GM19372 (cell line): Measurements from ENCODE around the gene CPEB3.
A peak's percentile ranks its signal among the peaks of the same experiment; 100 is the strongest.
"Not testable (repeated sequence)": the region's sequence is repeated elsewhere in the genome, so short reads cannot be mapped to it uniquely, and the experiment has no call there.

Experiments
- ATAC-seq: cut with Tn5 transposase; IDR thresholded peaks from one replicate; pipeline ENCODE4 v1.9.1; 2021; ENCODE audit warnings: mild to moderate bottlenecking, low read depth, moderate library complexity; ENCODE audit not compliant: unreplicated experiment

CPEB3 gene

DNA sequence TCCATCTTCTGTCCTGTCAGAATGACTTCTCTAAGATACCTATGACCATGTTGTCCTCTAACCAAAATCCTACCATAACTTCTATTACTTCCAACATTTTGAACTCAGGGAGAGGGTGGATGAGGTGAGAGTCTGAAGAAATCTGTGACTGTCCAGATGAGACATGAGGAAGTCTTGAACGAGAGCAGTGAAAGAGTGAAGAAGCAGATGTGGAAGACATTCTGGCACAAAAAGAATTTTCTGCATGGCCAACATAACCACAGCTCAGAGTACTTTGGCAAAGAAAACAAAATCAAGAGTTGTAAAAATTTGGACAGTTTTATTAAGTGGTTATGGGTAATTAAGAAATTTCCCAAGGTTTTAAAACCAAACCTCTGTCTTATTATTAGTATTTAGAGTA lies 141.6 kb downstream of the CPEB3 start:
- no peak for ATAC-seq

DNA sequence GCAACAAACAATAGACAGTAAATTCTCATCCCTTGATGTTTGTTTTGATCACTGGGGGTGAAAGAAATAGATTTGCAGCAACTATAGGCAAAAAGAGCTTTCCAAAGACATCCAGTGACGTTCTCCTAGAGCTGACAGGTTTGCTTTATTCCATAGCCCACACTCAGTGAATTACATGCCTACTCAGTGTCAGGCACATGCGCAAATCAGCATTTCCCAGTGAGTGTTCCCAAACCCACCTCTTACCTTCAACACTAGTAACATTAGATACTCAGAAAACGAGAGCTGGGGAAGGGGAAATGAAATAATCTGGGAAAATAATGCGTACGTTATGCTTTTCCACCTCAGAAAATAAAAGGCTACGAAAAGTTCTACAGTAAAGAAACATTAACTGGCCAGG lies 144.1 kb downstream of the CPEB3 start:
- no peak for ATAC-seq

DNA sequence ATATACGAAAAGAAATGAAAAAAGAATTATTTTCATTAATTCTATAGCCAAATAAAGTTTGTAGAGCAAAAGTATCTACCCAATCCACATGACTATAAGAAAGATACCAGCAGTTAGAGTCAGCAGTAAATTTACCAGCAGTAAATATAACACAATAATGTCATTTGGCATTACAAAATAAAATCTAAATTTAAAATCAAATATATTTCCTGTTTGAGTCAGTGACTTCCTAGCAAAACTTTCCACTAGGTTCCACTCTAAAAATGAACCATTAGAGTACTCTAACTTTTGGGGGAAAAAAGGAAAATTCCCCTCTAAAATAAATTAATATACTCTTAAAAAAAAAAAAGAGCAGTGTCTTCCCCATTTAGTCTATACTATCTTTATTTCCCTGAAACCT lies 144.8 kb downstream of the CPEB3 start:
- no peak for ATAC-seq

DNA sequence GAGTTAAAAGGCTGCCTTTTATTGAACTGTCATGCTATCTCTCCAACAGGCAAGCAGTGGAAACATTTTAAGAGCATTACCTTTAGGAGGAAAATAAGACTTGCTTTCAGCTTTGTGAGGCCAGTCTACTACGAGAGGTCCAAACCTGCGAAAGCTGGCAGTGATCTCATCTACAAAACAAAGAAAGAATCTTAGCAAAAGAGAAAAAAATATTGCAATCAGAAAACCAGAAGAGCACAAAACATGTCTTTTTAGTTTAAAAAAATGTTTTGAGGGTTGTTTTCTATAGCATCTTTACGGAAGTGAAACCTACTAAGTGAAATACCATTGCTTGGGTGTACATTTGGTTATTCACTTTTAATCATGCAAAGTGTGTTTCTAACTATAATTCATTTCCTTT lies 147.9 kb downstream of the CPEB3 start:
- ATAC-seq: peak; percentile 51

DNA sequence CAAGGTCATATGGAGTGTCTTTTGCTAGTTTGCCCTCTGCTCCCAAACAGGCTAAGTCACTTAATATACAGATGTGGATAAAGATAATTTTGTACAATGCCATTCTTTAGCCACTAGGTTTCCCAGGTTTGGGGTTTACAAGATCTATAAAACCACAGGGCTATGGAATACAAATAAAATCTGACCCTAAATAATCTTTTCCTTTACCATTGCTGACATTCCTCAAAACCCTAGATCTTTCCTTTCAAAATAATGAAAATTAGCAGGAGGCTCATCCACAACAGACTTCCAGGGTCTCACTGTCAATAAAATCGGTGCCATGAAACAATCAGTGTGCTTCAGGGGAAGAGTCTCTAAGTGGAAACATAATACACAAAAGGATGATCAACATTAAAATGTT lies 148.4 kb downstream of the CPEB3 start:
- no peak for ATAC-seq

DNA sequence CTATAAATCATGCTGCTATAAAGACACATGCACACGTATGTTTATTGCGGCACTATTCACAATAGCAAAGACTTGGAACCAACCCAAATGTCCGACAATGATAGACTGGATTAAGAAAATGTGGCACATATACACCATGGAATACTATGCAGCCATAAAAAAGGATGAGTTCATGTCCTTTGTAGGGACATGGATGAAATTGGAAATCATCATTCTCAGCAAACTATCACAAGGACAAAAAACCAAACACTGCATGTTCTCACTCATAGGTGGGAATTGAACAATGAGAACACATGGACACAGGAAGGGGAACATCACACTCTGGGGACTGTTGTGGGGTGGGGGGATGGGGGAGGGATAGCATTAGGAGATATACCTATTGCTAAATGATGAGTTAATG lies 149.7 kb downstream of the CPEB3 start:
- not testable (repeated sequence) for ATAC-seq

DNA sequence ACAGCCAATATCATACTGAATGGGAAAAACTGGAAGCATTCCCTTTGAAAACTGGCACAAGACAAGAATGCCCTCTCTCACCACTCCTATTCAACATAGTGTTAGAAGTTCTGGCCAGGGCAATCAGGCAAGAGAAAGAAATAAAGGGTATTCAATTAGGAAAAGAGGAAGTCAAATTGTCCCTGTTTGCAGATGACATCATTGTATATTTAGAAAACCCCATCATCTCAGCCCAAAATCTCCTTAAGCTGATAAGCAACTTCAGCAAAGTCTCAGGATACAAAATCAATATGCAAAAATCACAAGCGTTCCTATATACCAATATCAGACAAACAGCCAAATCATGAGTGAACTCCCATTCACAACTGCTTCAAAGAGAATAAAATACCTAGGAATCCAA lies 156.8 kb downstream of the CPEB3 start:
- ATAC-seq: not testable (repeated sequence)

DNA sequence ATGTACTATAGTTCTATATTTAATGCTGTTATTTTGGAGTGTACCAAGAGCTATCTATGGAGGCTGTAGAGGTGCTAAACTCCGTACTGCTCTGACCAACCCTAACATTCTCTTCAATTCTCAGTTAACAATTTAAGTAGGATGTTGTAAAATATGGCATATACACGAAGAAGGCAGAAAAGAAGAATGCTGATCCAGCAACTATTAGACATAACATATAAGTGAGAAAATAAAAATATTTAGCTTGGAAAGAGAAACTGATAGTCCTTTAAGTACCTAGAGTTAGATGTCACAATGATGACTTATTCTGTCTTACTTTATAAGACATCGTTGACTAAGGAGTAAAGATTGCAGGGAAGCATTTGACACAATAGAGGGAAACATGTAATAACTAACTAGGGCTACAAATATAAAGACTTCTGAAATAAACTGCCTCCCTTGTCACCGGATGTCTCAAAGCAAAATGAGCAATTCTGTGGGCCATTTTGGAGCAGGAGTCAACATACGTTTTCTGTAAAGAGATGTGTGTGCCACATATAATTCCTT lies 159.5 kb downstream of the CPEB3 start:
- no peak for ATAC-seq

DNA sequence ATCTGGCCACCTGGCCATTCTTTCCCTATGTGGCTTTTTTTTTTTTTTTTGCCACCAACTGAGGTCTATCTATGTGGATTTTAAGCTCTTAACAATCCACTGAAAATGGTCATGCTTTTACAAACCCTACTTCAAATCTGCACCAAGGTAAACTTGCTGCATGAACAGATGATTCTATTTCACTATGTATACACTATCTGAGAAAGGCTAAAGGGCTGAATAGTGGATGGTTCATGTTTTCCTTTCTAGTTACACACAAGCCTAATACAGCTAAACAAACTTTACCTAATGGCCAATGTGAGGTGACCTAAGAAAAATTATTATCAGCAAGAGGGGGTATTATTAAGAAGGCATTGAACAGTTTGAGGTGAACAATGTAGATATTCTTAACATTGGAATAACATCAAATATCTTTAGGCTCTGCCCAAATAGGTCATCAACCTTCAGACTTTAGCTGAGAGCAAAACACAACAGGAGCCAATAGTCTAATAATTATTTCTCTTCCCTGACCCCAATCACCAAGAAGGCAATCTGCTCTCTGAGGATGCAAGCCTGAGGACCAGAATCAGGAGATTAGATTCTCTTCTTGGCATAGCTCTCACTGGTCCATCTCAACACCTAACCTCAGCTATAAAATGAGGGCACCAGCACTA lies 160.1 kb downstream of the CPEB3 start:
- no peak for ATAC-seq

DNA sequence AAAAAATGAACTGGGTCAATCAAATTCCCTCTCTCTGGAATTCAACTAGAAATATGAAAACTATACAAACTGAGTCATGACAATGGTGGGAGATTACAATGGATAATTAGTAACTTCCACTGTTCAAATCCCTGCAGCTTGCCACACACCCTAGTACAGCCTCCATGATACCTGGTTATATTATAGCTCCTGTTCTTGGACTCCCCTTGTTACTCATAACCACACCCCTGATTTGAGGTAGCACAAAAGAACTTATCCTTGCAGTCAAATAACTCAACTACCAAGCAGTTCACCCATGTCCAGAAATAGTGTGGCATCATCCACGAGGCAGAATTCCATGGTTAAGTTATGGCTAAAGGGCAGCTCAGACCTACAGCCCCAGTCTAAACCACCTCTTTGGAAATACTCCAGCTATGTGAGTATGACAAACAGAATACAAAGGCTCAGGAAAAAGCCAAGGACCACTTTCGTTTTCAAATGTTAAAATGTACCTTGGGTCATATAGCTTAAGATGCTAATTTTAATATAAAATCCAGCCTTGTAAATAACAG lies 164.7 kb downstream of the CPEB3 start:
- ATAC-seq: no peak

DNA sequence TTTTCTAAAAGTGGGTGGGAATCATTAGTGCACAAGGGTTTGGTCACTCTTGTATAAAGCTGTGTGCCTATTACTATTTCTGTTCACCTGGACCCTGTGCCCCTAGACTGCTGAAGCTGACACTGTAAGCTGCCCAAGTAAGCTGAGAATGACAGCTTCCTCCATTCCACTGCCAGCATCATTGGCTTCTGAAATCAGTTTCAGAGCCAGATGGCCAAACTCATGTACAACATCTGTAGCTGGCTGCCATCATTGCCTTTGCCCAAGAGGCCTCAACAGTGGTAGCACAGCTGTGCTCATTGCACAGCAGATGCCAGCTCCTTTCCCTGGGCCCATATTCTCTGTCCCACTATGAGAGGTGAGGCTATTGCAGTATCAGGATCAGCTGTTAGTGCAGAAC lies 165.7 kb downstream of the CPEB3 start:
- ATAC-seq: no peak

DNA sequence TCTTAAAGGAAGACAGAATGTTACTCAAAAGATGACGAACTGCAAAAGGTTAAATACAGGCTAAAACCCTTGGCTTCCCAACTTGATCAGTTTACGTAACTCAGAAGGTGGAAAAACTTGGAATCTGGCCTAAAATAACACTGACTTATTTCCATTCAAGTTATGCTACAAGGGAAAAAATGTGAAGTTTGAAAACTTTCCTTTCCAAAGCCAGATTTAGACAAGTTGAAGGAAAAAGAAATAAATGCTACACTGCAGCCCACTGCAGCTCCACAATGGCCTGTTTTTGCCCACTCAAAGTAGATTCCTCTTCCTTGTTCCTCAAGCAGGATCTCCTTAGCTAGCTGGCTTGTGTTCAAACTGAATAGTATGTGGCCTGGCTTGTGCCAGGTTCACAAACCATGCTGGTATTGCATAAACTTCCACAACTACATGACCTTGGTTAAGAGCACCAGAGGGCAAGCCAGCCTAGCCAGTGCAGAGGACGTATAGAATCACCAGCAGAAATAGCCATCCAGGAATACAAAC lies 166.2 kb downstream of the CPEB3 start:
- no peak for ATAC-seq

DNA sequence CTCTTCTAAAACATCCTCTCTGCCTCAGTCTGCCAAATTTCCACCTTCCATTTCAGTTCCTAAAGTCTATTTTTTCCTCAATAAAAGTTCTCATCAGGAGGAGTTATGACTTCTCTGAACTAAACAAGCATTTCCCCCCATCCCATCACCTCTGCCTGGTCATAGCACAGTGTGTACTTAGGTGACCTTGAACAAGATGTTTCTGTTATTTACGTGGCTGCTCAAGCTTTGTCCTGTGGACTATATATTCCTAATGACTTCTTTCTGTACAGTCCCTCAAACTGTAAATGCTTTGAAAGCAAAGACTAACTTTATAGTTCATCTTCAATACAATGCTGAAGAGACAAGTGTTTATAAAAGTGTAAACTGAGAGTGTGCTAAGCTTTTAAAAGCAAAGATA lies 166.9 kb downstream of the CPEB3 start:
- no peak for ATAC-seq

DNA sequence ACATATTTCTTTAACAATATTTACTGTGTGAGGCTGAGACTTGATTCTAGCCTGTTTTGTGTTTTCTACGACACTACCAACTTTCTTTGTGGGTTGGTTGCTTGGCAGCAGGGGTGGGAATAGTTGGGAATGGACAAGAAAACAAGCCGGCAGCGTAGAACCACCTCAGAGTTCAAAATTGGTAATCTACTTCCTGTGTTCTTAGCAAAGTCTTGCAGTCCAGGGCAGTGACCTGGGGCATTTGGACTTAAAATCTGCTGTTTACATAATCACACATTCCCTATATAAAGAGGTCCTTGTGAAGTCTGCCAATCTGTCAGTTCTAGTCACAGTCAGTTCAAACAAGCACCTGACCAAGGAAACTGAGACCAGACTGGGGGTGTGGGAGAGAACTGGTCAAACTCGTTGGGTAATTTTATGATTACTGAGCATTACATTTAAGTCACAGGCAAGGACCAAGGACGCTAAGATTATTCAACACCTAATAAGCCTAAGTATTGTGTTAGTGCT lies 167.9 kb downstream of the CPEB3 start:
- no peak for ATAC-seq

DNA sequence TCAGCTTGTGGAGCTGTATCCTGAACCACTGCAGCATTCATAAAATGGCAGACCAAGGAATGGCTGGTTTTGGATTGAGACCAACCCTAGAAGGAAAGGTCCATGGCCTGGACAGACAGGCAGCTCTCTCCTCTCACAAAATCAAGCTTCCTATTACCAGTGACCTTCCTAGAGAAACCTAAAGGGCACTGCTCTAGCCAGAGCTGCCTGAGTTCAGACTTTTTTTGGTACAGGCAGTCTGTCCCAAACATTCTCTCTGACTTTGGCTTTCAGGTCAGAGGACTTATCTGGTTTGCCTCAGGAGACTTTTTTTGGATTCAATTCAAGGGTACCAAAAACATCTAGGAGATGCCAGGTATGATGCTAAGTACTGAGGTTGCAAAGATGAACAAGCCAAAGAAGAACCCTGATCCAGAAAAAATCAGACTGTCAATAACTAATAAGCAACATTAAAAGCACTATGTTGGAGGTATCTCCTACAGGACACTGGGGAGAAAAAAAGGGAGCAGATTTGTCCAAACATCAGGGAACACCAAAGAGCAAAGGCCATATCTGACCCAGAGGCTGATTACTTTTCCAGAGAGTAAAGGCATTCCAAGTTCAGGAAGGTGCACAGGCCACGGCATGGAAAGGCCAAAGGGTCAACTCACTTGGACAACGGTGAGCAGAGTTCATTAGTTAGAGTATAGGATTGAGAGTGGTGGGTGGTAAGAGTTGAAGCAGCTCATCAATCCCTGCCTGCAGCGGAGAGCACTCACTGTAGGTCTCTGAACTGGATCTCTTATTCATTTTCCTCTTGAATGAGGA lies 169.0 kb downstream of the CPEB3 start:
- ATAC-seq: no peak

DNA sequence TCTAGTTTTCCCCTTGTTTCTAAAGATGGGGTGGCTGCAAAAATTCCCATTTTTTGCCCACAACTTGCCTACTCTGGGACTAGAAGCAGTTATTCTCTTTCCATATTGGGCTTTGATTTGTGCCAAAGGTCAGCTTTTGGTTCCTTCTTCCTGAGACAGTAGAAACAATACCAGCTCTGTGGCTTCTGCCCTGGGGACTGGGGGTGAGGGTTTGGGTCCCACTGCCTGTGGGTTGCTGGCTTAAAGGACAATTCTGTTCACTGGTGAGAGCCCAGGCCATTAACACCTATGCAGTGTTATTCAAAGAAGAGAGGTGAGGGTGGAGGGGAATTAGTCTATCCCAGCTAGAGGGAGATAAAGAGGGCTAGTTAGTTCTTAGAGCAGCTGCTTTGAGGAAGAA lies 171.5 kb downstream of the CPEB3 start:
- ATAC-seq: no peak

DNA sequence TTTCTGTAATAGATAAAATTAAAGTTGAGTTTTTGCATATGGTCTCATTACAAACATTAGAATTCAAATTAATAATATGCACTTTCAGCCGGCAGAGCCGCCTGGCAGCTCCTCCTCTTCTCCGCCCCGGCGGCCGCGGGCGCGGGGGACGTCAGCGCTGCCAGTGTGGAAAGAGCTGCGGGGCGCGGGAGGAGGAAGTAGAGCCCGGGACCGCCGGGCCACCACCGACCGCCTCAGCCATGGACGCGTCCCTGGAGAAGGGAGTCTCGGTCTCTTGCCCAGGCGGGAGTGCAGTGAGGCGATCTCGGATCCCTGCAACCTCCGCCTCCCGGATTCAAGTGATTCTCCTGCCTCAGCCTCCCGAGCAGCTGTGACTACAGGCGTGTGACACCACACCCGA lies 176.0 kb downstream of the CPEB3 start:
- ATAC-seq: not testable (repeated sequence)

DNA sequence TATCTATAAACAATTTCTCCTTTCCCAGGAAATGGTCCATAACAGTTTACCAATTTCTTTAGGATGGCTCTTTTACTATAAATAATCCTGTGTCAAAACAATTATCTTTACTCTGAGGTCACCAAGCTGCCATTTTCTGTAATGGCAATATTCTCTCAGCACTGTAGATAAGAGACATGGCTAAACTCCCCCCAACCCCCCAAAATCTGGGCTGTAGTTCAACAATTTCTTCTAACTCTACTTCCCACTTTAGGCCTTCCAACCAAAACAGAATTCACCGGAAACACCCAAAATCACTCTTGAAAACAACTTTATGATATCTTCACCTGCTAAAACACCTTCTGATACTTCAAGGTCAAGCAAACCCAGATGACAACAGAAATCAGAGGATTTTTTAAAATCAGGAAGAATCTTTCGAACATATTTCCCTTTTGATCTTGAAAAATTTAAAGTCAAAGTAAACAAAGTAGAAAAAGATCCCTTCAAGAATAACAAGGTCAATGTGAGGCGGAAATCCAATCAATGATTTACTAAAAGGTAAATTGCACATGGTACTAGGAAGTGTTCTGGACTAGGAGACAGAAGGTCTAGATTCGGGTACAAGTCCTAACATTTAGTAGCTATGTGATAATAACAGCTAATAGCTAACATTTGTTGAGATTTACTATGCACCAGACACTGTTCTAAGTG lies 176.8 kb downstream of the CPEB3 start:
- ATAC-seq: no peak

DNA sequence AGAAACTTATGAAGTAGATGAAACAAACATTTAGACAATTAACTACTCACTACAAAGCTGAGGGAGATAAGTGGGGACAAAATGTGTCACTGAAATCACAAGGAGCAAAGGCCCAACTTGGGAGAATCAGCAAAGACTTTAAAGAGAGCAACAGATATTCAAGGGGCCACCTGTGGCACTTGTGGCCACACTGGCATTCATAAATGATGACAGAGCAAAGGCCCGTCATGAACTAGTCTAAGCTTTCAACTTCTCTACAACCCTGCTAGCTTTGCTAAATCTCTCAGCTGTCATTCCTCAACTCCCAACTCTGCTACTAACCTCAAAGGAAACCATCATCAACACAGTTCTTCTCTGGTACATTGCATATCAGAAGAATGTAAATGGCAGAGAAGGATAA lies 178.4 kb downstream of the CPEB3 start:
- ATAC-seq: no peak

DNA sequence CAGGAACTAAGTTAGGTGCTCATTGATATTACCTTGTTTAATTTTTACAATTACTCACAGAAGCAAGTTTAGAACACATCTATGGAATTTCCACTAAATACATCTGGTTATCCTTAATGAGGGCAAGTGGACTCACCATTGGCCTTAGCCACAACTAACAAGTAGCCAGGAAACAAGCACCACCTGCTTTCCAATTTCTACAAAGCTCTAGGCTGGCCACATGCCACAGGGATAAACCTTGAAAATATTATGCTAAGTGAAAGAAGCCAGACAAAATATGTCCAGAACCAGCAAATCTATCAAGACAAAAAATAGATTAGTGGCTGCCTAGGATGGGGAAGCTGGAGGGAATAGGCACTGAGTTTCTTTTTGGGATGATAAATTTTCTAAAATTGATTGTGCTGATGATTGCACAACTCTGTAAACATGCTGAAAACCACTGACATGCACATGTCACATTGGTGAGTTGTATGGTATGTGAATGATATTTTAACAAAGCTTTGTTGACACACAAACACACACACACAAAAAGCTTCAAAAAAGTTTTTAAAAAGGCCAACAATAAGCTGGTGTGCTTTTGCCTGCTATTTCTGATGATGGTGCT lies 179.4 kb downstream of the CPEB3 start:
- no peak for ATAC-seq
